GM12801 (cell line): ENCODE measurements around the gene NDUFA5.

ENCODE experiments used
- CTCF ChIP-seq: IDR thresholded peaks from one replicate; pipeline ENCODE4 v1.5.1; 2011; ENCODE audit warnings: control low read depth; ENCODE audit not compliant: insufficient read length; ENCODE audit errors: extremely low read depth

The NDUFA5 gene

DNA sequence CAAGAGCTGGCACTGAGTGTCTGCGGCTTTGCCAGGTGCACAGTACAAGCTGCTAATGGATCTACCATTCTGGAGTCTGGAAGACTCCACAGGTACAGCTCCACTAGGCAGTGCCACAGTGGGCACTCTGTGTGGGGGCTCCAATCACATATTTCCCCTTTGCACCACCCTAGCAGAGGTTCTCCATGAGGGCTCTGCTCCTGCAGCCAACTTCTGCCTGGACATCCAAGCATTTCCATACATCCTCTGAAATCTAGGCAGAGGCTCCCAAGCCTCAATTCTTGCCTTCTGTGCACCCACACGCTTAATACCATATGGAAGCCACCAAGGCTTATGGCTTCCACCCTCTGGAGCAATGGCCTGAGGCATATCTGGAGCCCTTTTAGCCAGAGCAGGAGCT lies 52.4 kb downstream of the NDUFA5 start:
- TF ChIP-seq CTCF, result no peak

DNA sequence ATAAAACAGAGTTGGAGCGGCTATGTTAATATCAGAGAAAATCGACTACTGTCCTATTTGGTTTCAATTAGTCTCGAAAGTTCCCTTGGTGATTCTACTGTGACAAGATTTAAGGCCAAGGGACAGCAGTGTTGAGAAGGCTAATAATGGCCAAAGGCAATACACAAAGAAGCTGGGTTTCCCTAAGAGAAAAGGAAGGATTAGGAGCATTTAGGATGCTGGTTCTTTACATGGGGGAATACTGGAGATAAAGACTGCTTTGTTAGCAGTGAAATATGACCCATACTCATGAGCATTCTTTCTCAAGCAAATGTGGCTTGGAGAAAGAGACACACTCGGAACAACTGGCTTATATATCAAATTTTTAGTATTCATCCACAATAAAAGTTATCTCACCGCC lies 55.4 kb downstream of the NDUFA5 start:
- no peak for TF ChIP-seq CTCF

DNA sequence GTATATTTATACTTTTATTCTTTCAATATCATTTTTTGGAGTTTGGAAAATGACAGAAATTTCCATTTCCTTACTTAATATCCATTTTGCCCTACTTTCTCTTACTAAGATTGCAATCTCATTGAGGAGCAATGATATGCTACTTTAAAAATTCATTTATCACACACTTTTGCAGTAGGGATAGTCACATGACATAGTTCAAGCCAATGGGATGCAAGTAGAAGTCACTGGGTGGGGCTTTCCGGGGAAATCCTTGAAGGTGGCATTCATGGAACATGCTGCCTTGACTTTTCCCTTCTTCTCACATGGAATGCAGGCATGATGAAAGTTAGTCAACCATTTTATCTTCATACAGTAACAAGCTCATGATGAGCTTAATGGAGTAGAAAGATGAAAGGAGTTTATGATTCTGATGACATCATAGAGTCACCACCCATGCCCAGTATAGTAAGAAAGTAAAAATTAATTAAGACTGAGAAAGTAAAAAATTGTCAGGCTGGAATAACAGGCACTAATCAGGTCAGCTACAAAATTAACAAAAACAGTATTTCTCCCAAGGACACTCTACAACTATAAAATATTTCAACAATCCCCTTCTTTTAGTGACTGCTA lies 56.6 kb downstream of the NDUFA5 start:
- no peak for TF ChIP-seq CTCF

DNA sequence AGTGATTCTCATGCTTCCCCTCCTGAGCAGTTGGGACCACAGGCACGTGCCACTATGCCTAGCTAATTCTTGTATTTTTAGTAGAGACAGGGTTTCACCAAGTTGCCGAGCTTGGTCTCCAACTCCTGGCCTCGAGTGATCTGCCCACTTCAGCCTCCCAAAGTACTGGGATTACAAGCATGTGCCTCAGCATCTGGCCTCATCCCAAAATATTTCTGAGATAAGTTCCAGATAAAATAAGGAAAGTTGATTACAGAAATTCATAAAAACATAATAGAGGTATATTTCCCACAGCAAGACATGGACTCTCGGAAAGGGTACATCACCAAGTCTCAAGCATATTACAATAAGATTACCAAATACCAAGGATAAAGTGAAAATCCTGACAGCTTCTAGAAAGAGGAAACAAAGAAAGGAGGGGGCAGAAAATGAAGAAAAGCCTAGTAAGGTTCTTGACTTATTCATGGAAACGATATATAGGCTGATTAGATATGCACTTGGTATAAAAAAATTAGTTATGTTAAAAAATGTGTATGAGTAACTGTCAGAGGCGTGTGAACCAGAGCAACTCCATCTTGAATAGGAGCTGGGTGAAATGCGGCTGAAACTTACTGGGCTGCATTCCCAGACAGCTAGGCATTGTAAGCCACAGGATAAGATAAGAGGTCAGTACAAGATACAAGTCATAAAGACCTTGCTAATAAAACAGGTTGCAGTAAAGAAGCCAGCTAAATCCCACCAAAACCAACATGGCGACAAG lies 58.2 kb downstream of the NDUFA5 start:
- no peak for TF ChIP-seq CTCF

GRCh38 chr7:123498601-123499000 lies 59.0 kb downstream of the NDUFA5 start:
- TF ChIP-seq CTCF, result no peak

GRCh38 chr7:123498031-123498430 lies 59.6 kb downstream of the NDUFA5 start:
- no peak for TF ChIP-seq CTCF

DNA sequence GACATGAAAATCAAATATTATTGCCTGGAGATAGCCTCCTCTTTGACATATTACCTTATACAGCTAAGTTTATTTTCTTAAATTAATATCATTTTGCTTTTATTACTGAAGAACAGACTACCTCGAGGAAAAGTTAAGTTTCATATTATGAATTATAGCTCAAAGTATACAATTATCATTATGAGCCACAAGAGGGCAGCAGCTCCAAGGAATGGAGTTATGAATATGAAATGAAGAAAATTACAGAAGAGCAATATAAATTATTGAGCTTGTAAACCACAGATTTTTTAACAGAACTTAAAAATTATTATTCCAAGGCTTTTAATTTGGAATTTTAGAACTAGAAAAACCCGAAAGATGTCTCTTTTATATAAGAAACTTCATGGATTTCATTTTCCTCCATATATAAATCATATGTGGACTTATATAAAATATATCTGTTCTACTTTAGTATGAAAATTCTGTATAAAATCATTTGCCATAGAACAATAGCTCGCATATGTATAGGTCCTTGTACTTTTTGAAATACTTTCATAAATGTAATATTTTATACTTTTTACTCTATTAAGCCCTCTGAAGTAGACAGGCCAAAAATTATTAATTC lies 63.3 kb downstream of the NDUFA5 start:
- no peak for TF ChIP-seq CTCF
